Measurements from ENCODE around the gene JAKMIP2.

JAKMIP2 gene

DNA sequence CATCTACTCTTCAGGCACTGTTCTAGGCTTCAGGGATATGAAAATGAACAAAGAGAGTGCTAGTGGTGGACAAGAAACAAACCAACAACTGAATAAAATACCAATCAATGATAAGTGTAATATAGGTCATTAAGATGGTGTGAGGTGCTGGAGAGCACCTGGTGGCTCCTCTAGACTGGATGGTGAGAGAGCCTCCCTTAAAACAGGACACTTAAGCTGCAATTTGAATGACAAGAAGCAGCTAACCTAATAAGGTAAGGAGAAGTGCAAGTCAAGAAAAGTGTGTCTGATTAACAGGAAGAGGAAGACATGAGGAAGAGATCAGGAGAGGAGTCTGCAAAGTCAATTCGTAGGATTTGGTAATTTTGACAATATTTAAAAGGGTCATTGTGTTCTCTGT lies 23.1 kb downstream of the JAKMIP2 start:
- no peak for TF ChIP-seq CTCF (IDR thresholded peaks at IDR 0.05; ENCODE audit: control extremely low read depth, extremely low read depth, low read depth, missing control alignments)
- no peak for DNase-seq (ENCODE audit: extremely low spot score)
- CTCF ChIA-PET = no interaction called here
- POLR2A ChIA-PET = no interaction called here

GRCh38 chr5:147756566-147756965 lies 26.0 kb downstream of the JAKMIP2 start:
- ChIA-PET POLR2A (no interaction called here), CTCF (no interaction called here)
- no peak for TF ChIP-seq CTCF (IDR thresholded peaks at IDR 0.05; ENCODE audit: control extremely low read depth, extremely low read depth, low read depth, missing control alignments)
- DNase-seq (ENCODE audit: extremely low spot score) = no peak

DNA sequence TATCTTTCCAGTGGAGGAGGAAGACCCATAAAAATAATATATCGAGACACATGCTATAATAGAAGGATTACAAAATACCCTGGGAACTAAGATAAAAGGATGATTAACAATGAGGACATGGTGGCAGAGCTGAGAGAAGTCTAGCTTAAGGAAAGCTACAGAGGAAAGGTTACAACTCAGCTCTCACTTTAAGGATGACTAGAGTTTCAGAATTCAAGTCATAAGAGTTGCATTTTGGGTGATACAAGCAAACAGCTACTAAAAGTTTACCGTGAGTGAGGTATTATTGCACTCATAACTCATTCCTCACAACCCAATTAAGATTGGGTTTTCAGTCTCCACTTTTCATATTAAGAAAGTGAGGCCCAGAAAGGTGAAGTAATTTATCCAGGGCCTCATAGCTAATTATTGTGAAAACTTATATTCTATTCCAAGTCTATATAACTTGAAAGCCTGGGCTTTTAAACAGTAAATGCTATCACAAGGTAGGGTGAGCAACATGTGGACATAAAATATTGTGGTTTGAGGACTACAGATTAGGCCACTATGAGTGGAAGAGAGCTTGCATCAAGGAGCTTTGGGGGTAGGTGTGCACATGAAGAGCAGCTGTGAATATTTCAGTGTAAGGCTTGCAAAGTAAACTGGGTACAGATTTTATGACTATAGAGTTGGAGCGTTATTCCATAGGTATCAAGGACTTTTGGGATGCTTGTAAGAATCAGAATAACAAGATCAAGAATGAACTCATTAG lies 28.0 kb downstream of the JAKMIP2 start:
- POLR2A ChIA-PET = no interaction called here
- no peak for TF ChIP-seq CTCF (IDR thresholded peaks at IDR 0.05; ENCODE audit: control extremely low read depth, extremely low read depth, low read depth, missing control alignments)
- CTCF ChIA-PET = interaction anchor here (1.0 to 1.2 kb wide), 4 partner anchors 10 to 103 kb away, joined by 3 to 4 read pairs (median 3); no protein-coding TSS in a partner anchor
- no peak for DNase-seq (ENCODE audit: extremely low spot score)

DNA sequence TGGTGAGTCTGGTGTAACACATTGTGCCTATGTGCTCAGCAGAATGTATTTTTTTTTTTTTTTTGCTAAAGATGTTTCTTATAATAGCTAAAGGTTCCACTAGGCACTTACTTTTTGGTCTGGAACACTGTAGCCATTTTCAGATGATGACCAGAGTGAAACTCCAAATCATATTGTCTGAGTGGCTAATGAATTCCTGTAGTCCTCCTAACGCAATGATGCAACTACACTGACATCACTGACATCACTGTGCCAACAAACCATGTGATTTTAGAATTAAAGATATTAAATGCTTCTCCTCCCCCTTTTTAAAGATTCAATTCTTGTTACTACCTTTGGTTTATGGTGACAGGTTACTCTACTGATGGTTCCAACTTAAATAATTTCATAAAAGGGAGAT lies 28.8 kb downstream of the JAKMIP2 start:
- no peak for TF ChIP-seq CTCF (IDR thresholded peaks at IDR 0.05; ENCODE audit: control extremely low read depth, extremely low read depth, low read depth, missing control alignments)
- CTCF ChIA-PET = interaction anchor here (0.8 to 1.2 kb wide), 2 partner anchors 62 to 905 kb away, joined by 3 read pairs; no protein-coding TSS in a partner anchor
- POLR2A ChIA-PET = no interaction called here
- no peak for DNase-seq (ENCODE audit: extremely low spot score)

GRCh38 chr5:147752666-147753290 lies 29.8 kb downstream of the JAKMIP2 start:
- no peak for TF ChIP-seq CTCF (IDR thresholded peaks at IDR 0.05; ENCODE audit: control extremely low read depth, extremely low read depth, low read depth, missing control alignments)
- ChIA-PET CTCF (interaction anchor here (0.8 kb wide), 1 partner anchor 906 kb away, joined by 3 read pairs; no protein-coding TSS in a partner anchor), POLR2A (no interaction called here)
- DNase-seq (ENCODE audit: extremely low spot score) = no peak

GRCh38 chr5:147752033-147752432 lies 30.5 kb downstream of the JAKMIP2 start:
- CTCF ChIA-PET = no interaction called here
- POLR2A ChIA-PET = no interaction called here
- no peak for TF ChIP-seq CTCF (IDR thresholded peaks at IDR 0.05; ENCODE audit: control extremely low read depth, extremely low read depth, low read depth, missing control alignments)
- no peak for DNase-seq (ENCODE audit: extremely low spot score)

Data from GM10248 (cell line).